Activated naive CD4-positive, alpha-beta T cell treated with Interleukin-2 at 50 U/mL for 16 hours (primary cell): ENCODE measurements around the gene FAM174B.

ENCODE experiments used
- DNase-seq: peaks from one replicate; pipeline ENCODE4 v3.0.0-alpha.2; 2020

Gene FAM174B

DNA sequence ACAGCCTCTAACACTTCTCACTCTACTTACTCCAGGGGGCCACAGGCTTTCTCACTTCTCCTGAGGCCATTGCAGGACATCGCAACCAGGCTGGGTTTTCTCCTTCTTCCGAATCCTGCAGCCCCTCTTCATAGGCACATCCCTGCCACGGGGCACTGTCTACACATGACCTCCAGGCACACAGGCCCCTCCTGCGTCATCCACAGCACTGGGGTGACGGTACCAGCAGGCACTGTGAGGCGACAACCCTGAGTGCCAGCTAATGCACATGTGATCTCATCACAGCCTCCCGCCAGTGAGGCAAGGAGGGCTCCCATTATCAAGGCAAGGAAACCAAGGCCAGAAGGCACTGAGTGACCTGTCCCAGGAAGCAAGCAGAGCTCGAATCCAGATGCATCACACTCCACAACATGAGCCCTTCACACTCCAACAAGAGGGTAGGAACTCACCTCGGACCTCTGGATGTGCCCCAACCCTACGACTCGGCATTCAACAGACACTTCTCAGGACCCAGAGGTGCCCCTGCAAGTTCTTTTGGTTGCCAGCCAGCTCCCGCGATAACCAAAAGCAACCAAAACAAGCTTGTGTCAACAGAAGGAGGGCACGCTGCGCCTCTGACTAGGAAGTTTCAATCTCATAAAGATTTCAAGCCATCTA lies 16.7 kb downstream of the FAM174B start:
- DNase-seq = no peak

DNA sequence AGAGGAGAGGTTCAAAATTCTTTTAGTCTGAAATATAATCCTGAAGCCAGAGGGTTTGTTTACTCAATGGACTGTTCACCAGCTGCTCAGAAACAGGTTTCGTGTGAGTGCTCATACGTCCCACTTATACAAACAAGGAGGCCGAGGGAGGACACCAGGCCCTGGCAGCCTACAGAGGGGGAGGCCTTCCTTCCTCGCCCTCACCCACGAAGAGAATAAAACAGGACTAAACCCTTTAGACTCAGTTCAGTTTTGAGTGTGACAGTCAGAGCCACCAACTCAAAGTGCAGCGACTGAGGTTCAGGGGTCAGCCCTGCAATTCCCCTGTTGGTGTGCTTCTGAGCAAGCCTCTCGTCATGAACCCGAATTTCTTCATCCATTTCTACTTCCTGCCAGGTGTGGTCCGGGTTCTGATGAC lies 17.3 kb downstream of the FAM174B start:
- DNase-seq = no peak

DNA sequence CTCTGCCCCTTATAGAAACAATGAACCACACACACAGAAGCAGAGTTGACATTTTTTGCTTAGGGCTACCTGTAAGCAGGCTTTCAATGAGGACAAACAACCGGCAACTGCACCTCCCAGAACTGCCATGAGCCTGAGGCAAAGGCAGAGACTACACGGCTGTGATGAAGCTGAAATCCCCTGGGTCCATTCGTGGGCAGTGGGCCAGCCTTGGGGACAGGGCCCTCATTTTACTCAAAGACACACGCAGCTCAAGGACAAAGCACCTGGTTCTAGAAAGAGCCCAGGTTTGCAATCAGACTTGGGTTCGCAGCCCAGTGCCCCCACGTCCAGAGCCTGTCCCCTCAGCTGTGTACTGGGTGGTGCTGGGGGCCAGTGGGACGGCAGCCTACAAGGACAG lies 17.9 kb downstream of the FAM174B start:
- no peak for DNase-seq

DNA sequence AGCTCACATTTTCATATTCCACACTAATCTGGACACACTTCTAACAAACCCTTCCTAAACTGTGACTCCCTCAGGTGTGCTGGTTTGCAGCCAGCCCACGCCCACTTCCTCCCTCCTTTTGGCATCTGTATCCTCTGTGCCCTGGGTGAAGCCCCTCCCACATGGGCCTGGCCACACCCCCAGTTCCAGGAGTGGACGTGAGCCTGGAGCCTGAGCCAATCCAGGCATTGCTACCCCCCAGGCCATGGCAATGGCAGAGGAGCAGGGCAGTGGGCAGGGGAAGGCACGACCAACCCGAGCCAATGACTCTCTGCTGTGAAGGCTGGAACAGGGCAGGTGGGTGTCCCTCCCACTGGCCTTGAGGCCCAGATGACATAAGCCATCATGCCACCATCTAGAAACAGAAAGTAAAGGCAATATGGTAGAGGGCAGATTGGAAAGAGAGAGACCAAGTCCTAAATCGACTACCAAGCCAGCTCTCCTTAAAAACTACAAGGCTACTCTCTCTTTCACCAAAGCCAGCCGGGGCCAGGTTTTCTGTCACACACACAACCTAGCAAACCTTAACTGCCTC lies 18.6 kb downstream of the FAM174B start:
- DNase-seq = no peak

DNA sequence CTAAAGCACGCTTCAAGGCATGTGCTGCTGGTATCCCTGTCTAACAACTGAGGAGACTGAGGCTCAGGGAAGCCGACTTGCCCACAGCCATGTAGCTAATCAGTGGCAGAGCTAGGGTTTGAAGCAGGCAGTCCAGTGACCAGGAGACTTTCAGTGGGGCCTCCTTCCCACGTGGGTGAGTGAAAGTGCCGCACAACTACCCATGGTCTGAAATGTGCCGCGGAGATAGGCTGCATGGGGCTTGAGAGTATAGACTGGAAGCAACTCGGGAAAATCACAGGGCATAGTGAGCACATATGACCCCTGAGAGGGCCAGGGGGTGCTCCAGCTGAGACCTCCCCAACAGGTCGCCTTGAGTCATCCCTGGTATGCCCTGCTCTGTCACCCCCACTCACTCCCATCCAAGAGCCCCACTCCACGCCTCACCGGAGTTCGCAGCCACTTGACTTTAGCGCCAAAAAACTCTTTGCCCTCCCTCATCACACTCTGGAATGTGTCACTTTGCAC lies 19.1 kb downstream of the FAM174B start:
- no peak for DNase-seq

DNA sequence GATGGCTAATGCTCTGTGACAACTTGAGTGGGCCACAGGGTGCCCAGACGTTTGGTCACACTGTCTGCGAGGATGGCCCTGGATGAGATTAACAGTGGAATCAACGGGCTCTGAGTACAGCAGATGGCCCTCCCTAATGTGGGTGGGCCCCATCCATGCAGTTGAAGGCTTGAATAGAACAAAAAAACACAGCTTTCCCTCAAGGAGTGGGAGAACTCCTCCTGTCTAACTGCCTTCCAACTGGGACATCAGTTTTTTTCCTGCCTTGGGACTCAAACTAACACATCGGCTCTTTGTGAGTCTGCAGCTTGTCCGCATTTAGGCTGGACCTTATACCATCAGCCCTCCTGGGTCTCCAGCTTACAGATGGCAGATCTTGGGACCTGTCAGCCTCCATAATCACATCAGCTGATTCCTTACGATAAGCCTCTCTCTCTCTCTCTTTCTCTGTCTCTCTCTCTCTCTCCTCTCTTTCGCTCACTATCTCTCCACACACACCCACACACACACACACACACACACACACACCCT lies 20.8 kb downstream of the FAM174B start:
- DNase-seq = no peak

DNA sequence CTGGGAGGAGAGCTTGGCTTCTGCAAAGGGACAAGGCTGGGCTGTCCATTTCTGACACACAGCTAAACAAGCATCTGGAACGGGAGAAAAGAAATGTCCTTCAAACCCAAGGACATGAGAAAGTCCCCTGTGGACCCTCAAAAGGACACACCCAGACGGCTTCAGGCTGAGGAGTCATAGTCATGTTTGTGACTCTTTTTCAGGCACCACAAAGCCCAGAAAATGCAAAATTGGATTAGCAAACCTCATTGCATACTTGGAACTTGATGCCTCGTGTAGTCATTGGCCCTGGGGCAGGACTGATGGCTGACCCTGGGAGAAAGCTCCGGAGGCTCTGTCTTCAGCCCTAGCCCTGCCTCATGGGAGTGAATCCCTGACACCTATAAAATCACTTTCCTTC lies 21.5 kb downstream of the FAM174B start:
- DNase-seq = no peak

DNA sequence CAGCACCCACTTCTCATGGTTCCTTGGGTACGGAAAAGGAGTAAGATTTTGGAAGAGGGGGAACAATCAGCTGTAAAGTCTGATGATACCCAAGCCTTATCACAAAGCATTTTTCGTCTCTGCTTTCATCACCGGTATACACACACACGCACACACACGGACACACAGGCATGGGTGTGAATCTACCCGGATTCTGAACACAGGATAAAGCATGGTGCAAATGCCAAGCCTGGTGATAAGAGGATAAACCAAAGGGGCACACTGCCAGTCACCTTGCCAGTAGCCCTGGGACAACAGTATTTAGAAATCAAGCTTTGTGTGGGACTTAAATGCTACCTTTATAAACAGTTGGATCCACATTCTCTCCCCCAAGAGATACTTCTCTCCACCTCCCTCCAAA lies 22.2 kb downstream of the FAM174B start:
- DNase-seq = no peak

DNA sequence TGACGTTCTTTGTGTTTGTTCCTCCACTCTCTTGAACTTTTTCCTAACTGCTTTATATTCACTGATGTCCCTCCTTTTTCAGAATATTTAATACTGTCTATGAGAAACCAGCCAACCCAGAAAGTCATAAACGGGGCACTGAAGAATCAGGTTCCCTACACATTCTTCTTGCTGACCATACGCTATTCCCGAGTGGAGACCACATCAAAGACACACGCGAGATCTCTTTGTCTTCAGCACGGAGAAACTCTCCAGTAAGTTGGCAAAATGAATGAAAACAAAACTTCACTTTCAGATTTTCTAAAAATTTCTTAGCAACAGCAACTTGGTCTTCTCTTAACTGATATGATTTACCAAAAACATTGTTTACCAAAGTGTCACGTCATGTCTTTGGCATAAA lies 22.6 kb downstream of the FAM174B start:
- DNase-seq = no peak

DNA sequence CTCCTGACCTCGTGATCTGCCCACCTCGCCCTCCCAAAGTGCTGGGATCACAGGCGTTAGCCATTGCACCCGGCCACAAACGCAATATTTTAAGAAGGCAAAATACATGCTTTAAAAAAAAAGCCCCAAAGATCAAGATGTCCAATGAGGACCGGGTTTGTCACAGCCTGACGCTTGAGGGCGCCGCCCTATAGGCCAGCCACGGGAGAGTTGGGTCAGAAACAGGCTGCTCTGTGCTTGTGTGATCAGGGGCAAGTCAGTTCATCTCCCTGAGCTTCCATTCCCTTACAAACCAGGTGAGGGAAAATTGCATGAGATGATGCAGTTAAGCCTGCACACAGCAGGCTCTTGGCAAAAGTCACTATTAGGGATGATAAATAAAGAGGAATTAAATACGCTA lies 23.9 kb downstream of the FAM174B start:
- no peak for DNase-seq

DNA sequence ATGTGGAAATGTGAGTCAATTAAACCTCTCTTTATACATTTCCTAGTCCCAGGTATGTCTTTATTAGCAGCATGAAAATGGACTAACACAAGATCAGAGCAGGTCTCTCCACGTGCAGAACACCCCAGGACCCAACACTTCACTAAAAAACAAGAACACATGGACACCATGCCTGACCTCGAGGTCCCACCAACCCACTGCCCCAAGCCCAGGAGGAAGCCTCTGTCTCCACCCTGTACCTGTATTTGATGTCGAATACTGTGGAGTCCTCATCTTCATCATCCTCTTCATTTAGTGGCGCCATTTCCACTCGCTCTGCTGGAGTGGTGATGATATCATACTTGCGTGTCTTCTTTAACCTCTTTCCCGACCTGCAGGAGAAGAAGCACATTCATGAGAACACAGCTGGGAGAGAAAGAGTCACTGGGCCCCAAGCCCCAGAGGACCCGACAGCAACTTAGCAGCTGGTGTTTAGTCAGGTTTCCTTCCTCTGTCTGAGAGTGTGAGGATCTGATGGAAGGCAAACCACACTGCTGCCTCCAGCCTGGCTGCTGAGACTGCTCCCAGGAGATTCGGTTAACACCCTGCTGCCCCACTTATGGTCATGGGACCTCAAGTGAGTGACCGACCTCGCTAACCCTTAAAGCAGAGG lies 25.5 kb downstream of the FAM174B start:
- no peak for DNase-seq

DNA sequence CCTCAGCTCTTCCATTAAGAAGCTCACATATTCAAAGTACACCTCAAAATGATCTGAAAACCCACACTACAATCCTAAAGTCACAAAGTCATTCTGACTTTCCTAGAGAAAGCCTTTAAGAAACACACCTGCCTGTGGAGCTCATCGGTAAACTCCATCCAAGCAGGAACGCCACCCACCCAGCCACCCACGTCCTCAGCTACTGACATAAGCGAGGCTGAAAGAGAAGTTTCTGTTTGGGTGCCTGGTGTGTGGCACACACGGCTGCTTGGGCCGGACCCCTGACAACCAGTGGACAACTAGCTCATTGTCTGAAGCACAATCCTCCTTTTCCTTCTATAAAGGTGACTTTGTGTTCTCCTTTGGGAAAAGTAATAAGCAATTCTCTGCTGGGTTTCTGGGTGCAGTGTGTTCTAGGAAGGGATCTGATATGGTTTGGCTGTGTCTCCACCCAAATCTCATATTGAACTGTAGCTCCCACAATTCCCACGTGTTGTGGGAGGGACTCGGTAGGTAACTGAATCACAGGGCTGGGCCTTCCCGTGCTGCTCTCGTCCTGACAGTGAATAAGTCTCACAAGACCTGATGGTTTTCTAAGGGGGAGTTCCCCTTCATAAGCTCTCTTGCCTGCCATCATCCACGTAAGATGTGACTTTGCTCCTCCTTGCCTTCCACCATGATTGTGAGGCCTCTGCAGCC lies 26.1 kb downstream of the FAM174B start:
- DNase-seq = peak; percentile 5

DNA sequence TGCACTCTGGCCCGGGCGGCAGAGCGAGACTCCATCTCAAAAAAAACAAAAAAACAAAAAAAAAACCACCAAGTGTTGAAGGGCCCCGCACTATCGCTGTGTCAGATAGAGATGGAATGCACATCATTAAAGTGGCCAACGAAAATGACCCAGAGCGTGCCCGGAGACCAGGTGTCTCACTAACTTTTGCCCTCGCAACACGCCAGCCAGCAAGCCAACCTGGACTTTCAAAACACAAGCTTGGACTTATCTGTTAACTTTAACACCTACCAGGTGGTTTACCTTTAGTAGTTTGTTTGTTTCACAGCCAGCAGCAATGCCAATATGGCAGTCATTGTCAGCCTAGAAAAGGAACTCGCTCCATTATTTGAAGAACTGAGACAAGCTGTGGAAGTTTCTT lies 28.6 kb downstream of the FAM174B start:
- no peak for DNase-seq

DNA sequence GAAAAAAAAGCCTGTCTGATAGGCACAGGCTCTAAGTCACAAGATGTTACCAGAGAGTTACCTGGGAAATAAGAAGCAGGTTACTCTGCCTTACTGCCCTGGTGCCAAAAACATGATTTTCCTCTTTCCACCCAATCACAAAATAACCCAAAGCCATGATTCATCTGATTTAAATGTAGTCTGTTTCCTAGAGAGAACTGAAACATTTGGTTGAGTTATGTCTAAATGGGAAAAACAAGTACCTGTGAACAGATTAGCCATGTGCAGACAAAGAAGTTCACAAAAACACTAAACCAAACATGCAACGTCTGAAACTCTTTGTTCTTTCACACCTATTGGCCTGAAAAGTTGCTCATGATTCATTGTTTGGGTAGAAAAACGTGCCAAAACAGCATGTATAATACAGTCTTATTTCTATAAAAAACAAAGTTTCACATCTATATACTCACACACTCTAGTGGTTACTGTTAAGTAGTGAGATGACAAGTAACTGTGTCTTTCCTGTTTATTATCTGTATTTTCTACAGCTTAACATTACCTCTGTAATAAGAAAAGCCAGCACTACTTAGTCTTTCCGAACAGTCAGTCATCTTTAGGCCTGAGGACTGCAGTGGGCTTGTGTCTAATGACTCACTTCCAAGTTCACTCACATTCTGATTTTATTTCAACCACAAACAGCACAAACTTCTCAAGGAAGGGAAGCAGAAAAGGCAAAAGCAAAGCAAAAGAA lies 30.2 kb downstream of the FAM174B start:
- no peak for DNase-seq

DNA sequence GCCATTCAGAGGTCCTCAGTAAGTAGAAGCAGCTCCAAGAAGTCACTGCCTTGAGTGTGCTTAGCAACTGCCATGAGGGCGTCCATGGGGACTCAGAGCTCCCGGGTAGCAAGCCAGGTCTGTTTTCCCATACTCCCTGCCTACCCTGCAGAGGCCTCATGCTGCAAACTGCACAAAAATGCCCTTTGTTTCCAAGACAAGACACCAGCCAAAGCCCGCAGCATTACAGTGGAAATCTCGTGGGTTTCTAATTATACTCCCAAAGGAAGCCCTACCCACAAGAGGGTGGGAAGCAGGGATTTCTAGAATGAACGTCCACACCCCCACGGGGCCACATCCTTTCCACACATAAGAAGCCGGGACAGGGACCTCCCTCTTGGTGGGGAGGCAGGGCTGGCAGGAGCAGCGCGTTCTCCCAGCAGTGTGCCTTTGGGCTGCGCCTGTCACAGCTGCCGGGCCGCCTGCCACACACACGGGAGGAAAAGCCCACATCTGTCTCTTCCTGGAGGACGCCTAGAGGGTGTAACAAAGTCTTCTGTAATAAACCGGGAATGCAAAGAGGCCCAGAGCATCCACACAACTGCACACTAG lies 31.1 kb downstream of the FAM174B start:
- no peak for DNase-seq

DNA sequence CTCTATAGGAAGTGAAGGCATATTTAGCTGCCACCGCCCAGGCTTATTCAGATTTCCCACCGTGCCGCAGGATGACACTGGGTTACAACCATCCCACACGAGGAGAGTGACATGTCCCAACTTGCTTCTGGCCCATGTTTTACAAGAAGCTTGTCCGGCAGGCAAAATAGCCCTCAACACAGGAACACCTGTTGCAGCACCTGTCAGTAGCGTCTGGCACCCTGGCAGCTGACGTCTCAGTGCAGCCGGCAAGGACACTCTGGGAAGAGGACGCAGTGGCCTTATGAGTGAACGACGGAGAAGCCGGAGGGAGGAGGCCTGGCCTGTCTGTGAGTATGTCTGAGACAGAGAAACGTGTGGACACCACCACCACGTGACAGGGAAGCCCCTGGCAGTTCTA lies 32.1 kb downstream of the FAM174B start:
- DNase-seq = no peak

DNA sequence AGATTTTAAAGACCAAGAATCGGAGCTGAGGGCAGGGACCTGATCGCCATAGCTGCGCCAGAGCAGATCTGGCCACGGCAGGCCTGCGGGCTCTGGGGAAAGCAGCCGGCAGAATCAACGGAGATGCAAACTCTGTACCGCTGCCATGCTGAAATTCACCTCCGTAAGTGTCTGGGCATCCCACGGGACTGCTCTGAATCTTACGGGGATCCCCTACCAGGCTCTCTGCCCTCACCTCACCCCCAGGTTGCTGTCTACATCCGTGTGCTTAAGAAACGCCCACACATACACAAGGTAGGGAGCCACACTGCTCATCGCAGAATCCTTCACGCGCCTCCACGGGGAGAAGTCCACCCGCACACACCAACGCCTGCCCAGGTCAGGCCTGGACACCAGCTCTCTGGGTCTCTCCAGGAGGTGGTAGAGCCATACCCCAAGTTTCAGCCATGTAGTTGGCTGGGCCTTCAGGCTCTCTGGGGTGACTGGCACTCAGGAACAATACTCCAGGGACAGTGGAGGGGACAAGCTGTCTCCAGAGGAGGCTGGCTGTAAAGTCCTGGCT lies 33.5 kb downstream of the FAM174B start:
- DNase-seq = no peak

DNA sequence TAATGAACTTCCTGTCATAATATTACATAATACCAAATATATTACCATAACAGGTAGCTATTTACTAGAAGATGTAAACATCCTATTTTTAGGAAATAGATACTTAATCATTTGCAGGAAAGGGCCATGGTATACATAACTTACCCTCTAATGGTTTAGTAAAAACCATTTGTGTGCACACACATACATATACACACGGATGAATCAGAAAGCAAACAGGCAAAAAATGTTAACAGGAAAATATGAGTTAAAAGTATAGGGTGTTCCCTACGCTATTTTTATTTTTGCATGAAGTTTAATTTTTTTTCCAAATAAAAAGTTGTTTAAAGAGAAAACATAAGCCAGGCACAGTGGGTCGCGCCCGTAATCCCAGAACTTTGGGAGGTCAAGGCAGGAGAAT lies 34.6 kb downstream of the FAM174B start:
- no peak for DNase-seq

DNA sequence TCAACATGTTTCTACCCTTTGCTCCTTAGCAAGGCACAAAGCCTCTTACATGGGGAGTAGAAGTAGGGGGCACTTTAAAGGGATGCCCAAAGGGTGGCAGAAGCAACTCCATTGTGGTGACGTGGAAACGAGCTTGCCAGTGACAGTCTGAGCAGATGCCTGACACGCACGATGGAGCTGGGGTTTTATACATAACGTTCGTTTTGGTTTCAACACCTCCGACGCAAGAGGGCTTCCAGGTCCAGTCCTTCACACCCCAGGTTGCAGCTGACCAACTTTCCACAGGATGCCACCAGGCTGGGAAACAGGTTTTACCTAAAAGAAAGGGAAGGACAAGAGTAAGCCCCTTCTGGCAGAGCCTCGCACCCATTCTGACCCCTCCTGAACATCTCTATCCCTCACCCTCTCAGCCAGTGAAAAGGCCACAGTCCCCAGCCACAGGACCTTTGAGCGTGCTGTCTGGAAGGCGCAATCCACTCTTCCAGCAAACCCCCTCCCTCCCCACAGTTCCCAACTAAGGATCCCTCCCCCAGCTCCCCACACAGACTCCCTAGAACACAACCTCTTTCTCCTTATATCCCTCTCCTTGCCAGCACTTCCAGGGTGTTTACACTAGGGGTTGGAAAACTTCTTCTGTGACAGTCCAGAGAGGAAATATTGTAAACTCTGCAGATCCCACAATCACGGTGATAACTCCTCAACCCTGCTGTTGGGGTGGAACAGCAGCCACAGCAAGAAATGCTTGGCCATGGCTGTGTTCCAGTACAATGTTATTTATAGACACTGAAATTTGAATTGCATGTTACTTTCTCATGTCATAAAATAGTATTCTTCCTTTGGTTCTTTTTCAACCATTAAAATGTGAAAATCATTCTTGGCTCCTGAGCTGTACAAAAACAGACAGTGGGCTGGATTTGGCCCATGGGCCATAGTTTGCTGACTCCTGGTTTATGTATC lies 36.2 kb downstream of the FAM174B start:
- no peak for DNase-seq

DNA sequence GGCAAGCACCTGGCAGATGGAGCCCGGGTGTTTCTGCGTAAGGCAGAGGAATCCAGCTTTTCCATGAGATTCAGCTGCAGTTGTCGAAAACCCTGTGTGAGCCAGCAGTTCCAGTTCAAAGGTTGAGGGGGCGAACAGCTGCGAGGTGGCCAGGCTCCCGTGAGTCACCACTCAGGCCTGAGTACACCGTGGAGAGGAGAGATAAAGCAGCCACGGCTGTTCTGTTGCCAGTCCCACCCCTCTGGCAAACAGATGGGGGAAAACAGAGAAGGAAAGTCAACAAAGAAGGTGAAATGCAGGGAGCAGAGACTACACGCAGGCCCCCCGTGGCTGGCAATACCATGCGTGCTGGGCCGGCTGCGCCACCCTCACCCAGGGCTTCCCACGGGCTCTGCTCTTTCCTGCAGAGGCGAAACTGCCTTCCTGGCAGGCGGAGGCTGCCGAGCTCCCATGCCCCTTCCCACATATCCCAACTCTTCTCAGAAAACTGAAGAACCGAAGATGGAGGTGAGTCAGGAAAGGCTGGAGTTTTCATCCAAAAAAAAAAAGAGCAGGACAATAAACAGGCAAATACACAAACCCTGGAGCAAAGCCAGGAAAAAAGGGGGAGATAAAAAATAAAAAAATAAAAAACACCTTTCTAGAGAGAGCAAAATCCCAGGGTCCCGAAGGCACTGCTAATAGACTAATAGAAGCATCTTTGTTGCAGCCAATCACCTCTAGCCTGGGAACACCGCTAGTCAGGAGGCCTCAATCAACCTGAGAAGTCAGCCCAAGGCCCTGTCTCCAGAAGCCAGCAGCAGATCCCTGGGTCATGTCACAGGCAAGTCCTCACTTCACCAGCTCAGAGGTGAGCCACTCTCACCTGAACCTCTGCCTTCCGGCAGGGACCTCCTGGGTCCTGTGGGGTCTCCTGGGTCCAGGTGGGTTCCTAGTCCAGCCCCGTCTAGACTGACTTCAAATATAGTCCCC lies 37.7 kb downstream of the FAM174B start:
- DNase-seq = no peak
